Glomerular visceral epithelial cell (primary cell): ENCODE results near the gene LIN37.
"Not testable (repeated sequence)": the region's sequence is repeated elsewhere in the genome, so short reads cannot be mapped to it uniquely, and the experiment has no call there.

Experiments used
- DNase-seq: peaks from one replicate; pipeline ENCODE4 v3.0.0-alpha.2; 2016; ENCODE audit errors: extremely low spot score

LIN37 gene

DNA sequence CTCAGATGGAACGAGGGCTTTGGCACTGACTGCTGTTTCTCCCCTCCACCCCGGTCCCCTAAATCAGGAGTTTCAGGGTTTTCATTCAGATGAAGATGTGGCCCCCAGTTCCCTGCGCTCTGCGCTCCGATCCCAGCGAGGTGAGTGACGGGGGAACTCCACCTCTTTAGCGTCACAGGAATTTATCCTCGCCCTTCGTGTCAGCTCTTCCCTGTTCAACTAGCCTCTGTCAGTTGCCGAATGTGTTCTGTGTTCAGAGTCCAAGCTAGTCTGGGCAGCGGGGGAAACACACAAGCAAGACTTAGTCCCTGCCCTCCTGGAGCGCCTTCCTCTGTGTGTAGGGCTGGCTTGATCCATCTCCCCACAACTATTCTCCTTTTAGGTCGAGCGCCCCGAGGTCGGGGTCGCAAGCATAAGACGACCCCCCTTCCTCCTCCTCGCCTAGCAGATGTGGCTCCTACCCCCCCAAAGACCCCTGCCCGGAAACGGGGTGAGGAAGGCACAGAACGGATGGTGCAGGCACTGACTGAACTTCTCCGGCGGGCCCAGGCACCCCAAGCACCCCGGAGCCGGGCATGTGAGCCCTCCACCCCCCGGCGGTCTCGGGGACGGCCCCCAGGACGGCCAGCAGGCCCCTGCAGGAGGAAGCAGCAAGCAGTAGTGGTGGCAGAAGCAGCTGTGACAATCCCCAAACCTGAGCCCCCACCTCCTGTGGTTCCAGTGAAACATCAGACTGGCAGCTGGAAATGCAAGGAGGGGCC lies 28.8 kb upstream of the LIN37 start:
- DNase-seq, result no peak

DNA sequence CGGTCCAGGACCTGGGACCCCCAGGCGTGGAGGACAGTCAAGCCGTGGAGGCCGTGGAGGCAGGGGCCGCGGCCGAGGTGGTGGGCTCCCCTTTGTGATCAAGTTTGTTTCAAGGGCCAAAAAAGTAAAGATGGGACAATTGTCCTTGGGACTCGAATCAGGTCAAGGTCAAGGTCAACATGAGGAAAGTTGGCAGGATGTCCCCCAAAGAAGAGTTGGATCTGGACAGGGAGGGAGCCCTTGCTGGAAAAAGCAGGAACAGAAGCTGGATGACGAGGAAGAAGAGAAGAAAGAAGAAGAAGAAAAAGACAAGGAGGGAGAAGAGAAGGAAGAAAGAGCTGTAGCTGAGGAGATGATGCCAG lies 28.2 kb upstream of the LIN37 start:
- DNase-seq, result no peak

DNA sequence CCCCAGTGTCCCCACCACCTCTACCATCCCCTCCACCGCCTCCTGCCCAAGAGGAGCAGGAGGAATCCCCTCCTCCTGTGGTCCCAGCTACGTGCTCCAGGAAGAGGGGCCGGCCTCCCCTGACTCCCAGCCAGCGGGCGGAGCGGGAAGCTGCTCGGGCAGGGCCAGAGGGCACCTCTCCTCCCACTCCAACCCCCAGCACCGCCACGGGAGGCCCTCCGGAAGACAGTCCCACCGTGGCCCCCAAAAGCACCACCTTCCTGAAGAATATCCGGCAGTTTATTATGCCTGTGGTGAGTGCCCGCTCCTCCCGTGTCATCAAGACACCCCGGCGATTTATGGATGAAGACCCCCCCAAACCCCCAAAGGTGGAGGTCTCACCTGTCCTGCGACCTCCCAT lies 27.7 kb upstream of the LIN37 start:
- no peak for DNase-seq

DNA sequence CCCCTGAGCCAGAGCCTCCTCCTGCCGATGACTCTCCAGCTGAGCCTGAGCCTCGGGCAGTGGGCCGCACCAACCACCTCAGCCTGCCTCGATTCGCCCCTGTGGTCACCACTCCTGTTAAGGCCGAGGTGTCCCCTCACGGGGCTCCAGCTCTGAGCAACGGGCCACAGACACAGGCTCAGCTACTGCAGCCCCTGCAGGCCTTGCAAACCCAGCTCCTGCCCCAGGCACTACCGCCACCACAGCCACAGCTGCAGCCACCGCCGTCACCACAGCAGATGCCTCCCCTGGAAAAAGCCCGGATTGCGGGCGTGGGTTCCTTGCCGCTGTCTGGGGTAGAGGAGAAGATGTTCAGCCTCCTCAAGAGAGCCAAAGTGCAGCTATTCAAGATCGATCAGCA lies 27.0 kb upstream of the LIN37 start:
- no peak for DNase-seq

DNA sequence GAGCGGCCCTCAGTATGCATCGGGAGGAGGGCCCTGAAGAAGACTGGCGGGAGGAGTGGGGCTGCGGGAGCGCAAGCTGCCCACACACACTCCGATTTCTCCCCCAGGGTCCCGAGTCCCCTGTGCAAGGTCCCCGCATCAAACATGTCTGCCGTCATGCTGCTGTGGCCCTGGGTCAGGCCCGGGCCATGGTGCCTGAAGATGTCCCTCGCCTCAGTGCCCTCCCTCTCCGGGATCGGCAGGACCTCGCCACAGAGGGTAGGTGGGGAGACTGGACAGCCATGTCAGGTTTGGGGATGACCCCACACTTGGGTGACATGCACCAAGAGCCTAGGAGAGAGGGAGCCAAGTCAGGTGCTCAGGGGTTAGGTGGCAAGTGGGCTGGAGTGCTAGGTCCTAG lies 25.9 kb upstream of the LIN37 start:
- no peak for DNase-seq

DNA sequence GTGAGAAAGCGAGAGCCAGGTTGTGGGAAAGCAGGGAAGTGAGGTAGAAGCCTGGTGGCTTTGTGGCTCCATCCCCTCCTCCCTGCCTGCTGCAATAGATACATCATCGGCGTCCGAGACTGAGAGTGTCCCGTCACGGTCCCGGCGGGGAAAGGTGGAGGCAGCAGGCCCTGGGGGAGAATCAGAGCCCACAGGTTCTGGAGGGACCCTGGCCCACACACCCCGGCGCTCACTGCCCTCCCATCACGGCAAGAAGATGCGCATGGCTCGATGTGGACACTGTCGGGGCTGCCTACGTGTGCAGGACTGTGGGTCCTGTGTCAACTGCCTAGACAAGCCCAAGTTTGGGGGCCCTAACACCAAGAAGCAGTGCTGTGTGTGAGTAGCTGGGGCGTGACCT lies 25.5 kb upstream of the LIN37 start:
- DNase-seq, result no peak

DNA sequence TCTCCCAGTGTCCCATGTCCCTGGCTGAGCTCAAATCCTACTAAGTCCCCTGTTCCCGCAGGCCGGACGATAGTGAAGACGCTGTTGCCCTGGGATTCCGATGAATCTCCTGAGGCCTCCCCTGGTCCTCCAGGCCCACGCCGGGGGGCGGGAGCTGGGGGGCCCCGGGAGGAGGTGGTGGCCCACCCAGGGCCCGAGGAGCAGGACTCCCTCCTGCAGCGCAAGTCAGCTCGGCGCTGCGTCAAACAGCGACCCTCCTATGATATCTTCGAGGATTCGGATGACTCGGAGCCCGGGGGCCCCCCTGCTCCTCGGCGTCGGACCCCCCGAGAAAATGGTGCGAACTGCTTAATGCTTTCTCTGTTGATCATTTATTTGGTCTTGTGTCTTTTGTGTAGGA lies 24.7 kb upstream of the LIN37 start:
- DNase-seq, result no peak

DNA sequence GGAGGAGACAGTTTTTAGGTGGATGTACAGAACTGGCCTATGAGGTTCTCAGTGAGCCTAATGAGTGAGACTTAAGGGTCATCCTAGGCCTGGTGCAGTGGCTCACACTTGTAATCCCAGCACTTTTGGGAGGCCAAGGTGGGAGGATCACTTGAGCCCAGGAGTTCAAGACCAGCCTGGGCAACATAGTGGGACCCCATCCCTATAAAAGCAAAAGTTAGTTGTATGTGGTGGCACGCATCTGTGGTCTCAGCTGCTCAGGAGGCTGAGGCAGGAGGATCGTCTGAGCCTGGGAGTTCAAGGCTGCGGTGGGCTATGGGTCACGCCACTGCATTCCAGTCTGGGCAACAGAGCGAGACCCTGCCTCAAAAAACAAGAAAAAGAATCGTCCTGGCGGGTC lies 24.2 kb upstream of the LIN37 start:
- not testable (repeated sequence) for DNase-seq

DNA sequence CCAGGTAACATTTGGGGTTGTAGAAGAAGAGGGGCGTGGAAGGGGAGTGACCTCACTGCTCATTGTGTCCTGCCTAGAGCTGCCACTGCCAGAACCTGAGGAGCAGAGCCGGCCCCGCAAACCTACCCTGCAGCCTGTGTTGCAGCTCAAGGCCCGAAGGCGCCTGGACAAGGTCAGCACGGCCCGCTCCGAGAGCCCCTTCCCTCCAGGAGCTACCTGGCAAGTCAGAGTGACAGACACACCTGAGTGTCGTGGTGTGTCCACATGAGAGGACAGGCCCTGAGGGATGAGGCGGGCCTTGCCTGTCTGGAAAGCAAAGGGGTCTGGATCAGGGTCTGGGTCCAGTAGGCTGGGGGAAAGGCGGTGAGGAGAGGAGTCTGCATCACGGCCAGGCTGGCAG lies 23.8 kb upstream of the LIN37 start:
- no peak for DNase-seq

DNA sequence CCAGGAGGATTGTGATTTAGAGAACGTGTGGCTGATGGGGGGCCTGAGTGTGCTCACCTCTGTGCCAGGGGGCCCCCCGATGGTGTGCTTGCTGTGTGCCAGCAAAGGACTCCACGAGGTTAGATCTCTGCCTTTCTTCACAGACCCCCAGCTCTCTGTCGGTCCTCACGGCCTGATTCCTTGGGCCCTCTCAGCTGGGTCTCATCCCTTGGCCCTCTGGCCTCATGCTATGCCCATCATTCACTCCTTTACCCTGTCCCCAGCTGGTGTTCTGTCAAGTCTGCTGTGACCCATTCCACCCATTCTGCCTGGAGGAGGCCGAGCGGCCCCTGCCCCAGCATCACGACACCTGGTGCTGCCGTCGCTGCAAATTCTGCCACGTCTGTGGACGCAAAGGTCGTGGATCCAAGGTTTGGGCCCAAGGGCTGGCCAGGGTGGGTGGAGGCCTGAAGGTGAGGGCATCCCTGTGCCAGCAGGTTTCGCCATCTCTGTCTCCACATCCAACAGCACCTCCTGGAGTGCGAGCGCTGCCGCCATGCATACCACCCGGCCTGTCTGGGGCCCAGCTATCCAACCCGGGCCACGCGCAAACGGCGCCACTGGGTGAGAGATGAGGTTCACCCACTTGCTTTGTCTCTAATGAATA lies 23.0 kb upstream of the LIN37 start:
- no peak for DNase-seq

DNA sequence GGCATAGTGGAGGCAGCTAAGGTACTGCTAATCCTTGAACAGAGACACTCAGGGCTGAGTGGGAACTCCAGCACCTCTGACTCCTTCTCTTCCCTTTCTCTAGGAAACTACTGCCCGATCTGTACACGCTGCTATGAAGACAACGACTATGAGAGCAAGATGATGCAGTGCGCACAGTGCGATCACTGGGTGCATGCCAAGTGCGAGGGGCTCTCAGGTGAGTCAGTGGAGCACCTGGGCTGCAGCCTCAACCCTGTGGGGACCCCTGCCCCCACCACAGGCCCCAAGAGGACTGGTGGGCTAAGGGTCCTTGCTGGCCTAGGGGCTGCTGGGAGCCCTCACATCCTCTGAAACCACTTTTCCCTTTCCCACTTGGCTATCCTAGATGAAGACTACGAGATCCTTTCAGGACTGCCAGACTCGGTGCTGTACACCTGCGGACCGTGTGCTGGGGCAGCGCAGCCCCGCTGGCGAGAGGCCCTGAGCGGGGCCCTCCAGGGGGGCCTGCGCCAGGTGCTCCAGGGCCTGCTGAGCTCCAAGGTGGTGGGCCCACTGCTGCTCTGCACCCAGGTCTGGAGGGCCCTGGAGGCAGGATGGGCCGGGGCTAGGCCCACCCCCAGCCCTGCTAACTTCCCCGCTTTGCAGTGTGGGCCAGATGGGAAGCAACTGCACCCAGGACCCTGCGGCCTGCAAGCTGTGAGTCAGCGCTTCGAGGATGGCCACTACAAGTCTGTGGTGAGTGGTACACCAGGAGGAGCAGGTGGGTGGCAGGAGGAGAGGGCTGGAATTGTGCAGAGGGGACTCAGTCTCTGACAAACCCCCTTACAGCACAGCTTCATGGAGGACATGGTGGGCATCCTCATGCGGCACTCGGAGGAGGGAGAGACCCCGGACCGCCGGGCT lies 21.1 kb upstream of the LIN37 start:
- no peak for DNase-seq

DNA sequence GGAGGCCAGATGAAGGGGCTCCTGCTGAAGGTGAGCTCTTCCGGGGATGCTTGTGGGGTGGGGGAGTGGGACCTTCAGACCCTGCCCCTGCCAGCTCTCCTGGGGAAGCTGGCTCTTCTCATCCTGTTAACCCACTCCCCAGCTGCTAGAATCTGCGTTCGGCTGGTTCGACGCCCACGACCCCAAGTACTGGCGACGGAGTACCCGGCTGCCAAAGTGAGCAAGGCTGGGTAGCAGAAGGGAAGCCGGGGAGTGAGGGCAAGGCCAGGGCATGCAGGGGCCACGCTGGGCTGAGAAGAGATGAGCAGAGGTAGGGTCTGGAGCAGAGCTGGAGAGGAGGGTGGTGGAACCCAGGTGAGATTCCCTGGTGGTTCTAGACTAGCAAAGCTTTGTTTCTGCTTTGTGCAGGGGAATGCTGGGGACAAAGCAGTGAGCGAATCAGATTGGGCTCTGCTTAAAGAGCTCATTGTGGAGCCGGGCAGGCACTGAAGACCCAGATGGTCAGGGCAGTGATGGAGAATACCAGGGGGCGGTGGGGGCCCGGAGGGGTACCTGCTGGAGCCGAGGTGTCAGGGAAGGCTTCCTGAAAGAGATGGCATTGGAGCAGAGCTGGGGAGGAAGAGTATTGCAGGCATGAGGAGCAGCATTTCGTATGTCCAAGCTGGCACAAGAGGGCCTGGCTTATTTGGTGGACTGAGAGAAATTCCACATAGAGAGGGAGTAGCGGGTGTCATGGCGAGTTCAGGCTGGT lies 20.2 kb upstream of the LIN37 start:
- no peak for DNase-seq

DNA sequence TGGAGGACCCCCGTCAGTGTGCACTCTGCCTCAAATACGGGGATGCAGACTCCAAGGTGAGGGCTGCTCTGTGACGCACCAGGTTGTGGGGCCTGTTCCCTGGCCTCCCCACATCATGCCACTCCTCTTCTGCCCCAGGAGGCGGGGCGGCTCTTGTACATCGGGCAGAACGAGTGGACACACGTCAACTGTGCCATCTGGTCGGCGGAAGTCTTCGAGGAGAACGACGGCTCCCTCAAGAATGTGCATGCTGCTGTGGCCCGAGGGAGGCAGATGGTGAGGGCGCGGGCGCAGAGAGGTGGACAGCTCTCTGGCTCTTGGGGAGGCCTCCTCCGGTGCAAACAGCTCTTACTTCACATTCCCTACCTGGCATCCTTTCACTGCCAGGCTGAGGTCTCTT lies 19.4 kb upstream of the LIN37 start:
- no peak for DNase-seq

DNA sequence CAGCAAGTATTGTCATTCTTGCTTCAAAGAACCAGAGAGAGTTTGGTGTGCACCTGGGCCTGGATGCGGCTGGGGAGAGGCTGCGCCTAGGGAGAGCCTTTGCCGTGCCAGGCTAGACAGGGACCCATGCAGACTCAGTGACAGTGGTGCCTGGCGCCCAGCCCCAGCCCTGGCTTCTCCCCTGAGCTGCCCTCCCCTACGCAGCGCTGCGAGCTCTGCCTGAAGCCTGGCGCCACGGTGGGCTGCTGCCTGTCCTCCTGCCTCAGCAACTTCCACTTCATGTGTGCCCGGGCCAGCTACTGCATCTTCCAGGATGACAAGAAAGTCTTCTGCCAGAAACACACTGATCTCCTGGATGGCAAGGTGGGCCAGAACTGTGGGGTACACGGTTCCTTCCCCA lies 18.6 kb upstream of the LIN37 start:
- DNase-seq, result no peak

DNA sequence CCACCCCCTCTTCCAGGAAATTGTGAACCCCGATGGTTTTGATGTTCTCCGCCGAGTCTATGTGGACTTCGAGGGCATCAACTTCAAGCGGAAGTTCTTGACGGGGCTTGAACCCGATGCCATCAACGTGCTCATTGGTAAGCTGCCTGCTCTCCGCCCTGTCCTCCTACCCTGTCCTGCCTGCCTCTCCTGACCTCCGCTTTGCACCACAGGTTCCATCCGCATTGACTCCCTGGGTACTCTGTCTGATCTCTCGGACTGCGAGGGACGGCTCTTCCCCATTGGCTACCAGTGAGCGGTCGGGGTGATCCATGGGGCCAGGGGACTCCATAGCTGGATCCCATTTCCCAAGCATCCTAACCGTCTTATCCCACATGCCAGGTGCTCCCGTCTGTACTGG lies 18.1 kb upstream of the LIN37 start:
- no peak for DNase-seq

DNA sequence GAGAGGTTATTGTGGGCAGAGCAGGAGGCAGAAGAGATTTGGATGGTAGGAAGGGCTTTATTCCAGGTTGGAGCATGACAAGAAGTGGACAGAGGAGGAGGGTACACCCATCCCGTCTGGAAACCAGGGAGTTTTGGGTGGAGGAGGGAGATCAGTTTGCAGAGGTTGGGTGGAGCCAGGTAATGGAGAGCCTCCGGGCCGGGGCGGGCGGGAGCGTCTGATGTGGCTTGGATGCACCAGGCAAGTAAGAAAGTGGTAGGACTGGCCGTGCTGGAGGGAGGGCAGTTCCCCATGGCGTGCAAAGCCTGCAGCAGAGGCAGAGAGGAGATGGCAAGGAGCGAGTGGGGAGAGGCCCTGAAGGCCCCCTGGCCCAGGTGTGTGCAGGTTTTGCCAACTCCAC lies 17.0 kb upstream of the LIN37 start:
- DNase-seq, result no peak

DNA sequence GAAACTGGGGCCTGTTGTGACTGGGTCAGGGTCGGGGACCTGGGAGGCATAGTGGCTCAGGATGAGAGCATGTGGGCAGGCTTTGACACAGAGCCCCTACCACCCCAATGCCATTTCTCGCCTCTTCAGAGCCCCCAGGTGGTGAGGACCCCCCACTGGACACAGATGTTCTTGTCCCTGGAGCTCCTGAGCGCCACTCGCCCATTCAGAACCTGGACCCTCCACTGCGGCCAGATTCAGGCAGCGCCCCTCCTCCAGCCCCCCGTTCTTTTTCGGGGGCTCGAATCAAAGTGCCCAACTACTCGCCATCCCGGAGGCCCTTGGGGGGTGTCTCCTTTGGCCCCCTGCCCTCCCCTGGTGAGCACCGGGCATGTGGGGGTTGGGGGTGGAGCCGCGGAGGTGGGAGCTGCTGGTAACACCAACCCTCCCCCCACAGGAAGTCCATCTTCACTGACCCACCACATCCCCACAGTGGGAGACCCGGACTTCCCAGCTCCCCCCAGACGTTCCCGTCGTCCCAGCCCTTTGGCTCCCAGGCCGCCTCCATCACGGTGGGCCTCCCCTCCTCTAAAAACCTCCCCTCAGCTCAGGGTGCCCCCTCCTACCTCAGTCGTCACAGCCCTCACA lies 16.5 kb upstream of the LIN37 start:
- no peak for DNase-seq

DNA sequence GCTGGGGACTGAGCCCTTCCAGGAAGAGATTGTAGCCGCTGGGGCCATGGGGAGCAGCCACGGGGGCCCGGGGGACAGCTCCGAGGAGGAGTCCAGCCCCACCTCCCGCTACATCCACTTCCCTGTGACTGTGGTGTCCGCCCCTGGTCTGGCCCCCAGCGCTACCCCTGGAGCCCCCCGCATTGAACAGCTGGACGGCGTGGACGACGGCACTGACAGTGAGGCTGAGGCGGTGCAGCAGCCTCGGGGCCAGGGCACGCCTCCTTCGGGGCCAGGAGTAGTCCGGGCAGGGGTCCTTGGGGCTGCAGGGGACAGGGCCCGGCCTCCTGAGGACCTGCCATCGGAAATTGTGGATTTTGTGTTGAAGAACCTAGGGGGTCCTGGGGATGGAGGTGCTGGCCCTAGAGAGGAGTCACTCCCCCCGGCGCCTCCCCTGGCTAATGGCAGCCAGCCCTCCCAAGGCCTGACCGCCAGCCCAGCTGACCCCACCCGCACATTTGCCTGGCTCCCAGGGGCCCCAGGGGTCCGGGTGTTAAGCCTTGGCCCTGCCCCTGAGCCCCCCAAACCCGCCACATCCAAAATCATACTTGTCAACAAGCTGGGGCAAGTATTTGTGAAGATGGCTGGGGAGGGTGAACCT lies 15.7 kb upstream of the LIN37 start:
- DNase-seq, result no peak

DNA sequence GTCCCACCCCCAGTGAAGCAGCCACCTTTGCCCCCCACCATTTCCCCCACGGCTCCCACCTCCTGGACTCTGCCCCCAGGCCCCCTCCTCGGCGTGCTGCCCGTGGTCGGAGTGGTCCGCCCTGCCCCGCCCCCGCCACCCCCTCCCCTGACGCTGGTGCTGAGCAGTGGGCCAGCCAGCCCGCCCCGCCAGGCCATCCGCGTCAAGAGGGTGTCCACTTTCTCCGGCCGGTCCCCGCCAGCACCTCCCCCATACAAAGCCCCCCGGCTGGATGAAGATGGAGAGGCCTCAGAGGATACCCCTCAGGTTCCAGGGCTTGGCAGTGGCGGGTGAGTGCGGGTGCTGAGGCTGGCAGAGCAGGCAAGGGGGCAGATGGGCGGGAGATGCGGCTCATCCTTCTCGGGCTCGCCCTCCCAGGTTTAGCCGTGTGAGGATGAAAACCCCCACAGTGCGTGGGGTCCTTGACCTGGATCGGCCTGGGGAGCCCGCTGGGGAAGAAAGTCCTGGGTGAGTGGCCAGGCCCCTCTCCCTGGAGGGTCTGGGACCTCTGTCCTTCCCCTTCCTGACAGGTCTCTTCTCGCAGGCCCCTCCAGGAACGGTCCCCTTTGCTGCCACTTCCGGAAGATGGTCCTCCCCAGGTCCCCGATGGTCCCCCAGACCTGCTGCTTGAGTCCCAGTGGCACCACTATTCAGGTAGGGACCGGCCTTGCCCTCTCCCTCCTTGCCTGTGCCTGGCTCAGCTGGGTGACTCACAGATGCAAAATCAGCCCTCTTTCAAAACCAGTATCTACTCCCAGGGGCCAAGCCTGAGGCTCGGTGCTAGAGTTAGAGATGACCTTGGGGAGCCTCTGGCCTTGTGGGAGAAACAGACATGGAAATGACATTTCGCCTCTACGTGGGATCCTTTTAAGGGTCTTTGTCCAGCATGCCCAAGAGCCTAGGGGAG lies 14.9 kb upstream of the LIN37 start:
- no peak for DNase-seq

DNA sequence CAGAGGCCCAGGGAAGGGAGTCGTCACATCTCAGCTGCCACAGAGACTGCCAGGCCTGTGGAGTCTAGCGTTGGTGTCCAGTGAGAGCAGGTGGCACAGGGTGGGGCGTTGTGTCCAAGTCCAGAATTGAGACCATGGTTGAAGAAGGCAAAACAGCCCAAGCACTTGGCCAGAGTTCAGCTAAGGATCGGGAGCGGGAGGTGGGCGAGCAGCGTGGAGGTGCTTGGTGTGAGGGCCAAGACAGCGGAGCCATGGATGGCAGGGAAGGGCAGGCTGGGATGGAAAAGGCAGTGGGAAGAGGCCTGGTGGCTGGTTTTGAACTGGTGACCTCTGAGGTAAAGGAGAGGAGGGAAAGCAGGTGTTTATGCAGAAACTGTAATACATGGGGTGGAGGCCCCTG lies 14.1 kb upstream of the LIN37 start:
- DNase-seq, result no peak
